Activated CD4-positive, alpha-beta memory T cell treated with anti-CD3 and anti-CD28 coated beads, Interleukin-2, amount 10 ng/mL, durations not matched to agents 7 days and 5 days (primary cell): Measurements from ENCODE around the gene SEMA7A. TPM values are rescaled to one million over a fixed set of nuclear protein-coding genes. Genes with fewer than 3 reads are reported as not detected.

ENCODE experiments used
- CTCF ChIA-PET: fragments of 350-600 bp; sonication (Branson Sonifier 250); formaldehyde crosslinking; loops from one replicate; lab custom pipeline; 2021; ENCODE audit warnings: antibody characterized with exemption, inconsistent platforms; lab: Charles Lee
- POLR2A ChIA-PET: fragments of 350-600 bp; sonication (Branson Sonifier 250); formaldehyde crosslinking; loops from one replicate; lab custom pipeline; 2021; ENCODE audit warnings: antibody characterized with exemption; lab: Charles Lee
- DNase-seq: peaks from one replicate; pipeline ENCODE4 v3.0.0-alpha.2; 2020
- H3K27ac Mint-ChIP-seq: one replicate; pipeline ENCODE4 v1.8.0; 2021; ENCODE audit warnings: mild to moderate bottlenecking, mixed read lengths
- H3K27me3 Mint-ChIP-seq: one replicate; pipeline ENCODE4 v1.8.0; 2021; ENCODE audit warnings: mixed read lengths
- H3K36me3 Mint-ChIP-seq: one replicate; pipeline ENCODE4 v1.8.0; 2021; ENCODE audit warnings: low read depth, mixed read lengths
- H3K4me1 Mint-ChIP-seq: one replicate; pipeline ENCODE4 v1.8.0; 2021; ENCODE audit warnings: mixed read lengths
- H3K4me3 Mint-ChIP-seq: one replicate; pipeline ENCODE4 v1.8.0; 2021; ENCODE audit warnings: mild to moderate bottlenecking, mixed read lengths
- H3K9me3 Mint-ChIP-seq: one replicate; pipeline ENCODE4 v1.8.0; 2021; ENCODE audit warnings: mixed read lengths
- total RNA-seq, 2 experiments: library from RNA; stranded (reverse); gene quantifications; one replicate each; pipeline ENCODE4 v1.2.3, GENCODE V29; 2021

Gene SEMA7A
- total RNA-seq, 2 experiments from 2014 or later = 3.8 to 4.3 TPM

DNA sequence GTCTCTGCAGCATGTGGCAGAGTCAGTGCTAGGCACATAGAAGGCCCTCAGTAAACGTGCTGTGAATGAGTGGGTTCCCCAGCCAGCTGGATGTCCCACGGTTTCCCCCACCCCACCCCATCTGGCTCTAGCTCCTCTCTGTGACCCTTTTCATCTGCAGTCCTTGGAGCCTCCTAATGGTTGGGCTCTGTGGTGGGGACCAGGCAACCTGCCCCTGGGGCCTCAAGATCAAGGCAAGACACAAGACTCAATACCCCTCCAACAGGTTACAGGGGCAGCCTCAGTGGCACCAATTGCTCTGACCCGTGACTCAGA lies 49.2 kb downstream of the SEMA7A start:
- POLR2A ChIA-PET = interaction anchor here (0.8 to 4.2 kb wide), 19 partner anchors 9 to 457 kb away, joined by 3 to 42 read pairs (median 6); partner anchors contain the start of genes ARID3B, CLK3 and UBL7
- no peaks in the 10 kb centered on the region for H3K36me3 Mint-ChIP-seq
- no peaks in the 10 kb centered on the region for H3K9me3 Mint-ChIP-seq
- DNase-seq = no peak
- CTCF ChIA-PET = interaction anchor here (0.9 to 9.7 kb wide), 12 partner anchors 10 to 162 kb away, joined by 3 to 248 read pairs (median 6); partner anchors contain the start of genes ARID3B, SEMA7A and UBL7
- H3K4me3 Mint-ChIP-seq = no peak overlapping the region
- H3K4me1 Mint-ChIP-seq = peaks cover 40% of the 10 kb centered on the region
- no peaks in the 10 kb centered on the region for H3K27me3 Mint-ChIP-seq
- peak overlapping the region; percentile 93 for H3K27ac Mint-ChIP-seq

GRCh38 chr15:74383695-74384565 lies 49.8 kb downstream of the SEMA7A start:
- CTCF ChIA-PET = interaction anchor here (0.9 to 9.7 kb wide), 12 partner anchors 10 to 163 kb away, joined by 3 to 248 read pairs (median 8); partner anchors contain the start of genes ARID3B, SEMA7A and UBL7
- H3K9me3 Mint-ChIP-seq = no peaks in the 10 kb centered on the region
- peak overlapping the region; percentile 93 for H3K27ac Mint-ChIP-seq
- H3K4me3 Mint-ChIP-seq = no peak overlapping the region
- no peaks in the 10 kb centered on the region for H3K36me3 Mint-ChIP-seq
- H3K27me3 Mint-ChIP-seq = no peaks in the 10 kb centered on the region
- peaks cover 46% of the 10 kb centered on the region for H3K4me1 Mint-ChIP-seq
- DNase-seq = peak; percentile 59
- POLR2A ChIA-PET = interaction anchor here (0.8 to 4.2 kb wide), 17 partner anchors 8 to 456 kb away, joined by 3 to 42 read pairs (median 6); partner anchors contain the start of genes ARID3B, CLK3 and UBL7

GRCh38 chr15:74383286-74383685 lies 50.5 kb downstream of the SEMA7A start:
- Mint-ChIP-seq H3K27me3 (no peaks in the 10 kb centered on the region), H3K36me3 (no peaks in the 10 kb centered on the region), H3K4me3 (no peak overlapping the region), H3K4me1 (peaks cover 49% of the 10 kb centered on the region), H3K9me3 (no peaks in the 10 kb centered on the region), H3K27ac (peak overlapping the region; percentile 93)
- DNase-seq = no peak
- ChIA-PET CTCF (interaction anchor here (1.3 to 9.7 kb wide), 9 partner anchors 9 to 249 kb away, joined by 5 to 248 read pairs (median 15); partner anchors contain the start of genes SEMA7A and UBL7), POLR2A (interaction anchor here (1.1 to 4.2 kb wide), 8 partner anchors 8 to 163 kb away, joined by 3 to 42 read pairs (median 12); partner anchors contain the start of genes ARID3B and UBL7)

GRCh38 chr15:74382004-74382816 lies 51.5 kb downstream of the SEMA7A start:
- no peak overlapping the region for H3K4me3 Mint-ChIP-seq
- H3K4me1 Mint-ChIP-seq = peaks cover 51% of the 10 kb centered on the region
- DNase-seq = peak; percentile 82
- ChIA-PET POLR2A (interaction anchor here (0.8 to 4.2 kb wide), 8 partner anchors 21 to 164 kb away, joined by 3 to 42 read pairs (median 8); partner anchors contain the start of gene UBL7), CTCF (interaction anchor here (0.6 to 9.7 kb wide), 20 partner anchors 11 to 1568 kb away, joined by 3 to 248 read pairs (median 5); partner anchors contain the start of genes CYP11A1, SEMA7A and UBL7)
- no peak overlapping the region for H3K27ac Mint-ChIP-seq
- H3K27me3 Mint-ChIP-seq = no peaks in the 10 kb centered on the region
- H3K9me3 Mint-ChIP-seq = no peaks in the 10 kb centered on the region
- H3K36me3 Mint-ChIP-seq = no peaks in the 10 kb centered on the region

DNA sequence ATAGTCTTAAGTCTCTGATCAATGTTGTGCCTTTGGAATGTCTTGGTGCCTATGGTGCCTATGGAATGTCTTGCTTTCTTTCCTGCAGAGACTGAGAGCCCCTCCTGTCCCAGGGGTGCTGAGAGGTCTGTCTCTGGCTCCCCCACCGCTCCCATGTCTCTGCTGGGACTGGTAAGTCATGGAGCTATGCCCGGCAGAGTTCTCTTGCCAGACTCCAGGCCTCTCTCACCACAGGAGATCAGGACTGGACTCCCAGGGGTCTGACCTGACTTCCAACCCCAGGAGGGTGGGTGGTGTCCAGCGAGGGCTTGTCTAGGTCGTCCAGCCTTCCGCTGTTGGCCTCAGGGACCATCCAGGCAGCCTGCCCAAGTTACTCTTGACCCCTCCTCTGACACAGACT lies 52.3 kb downstream of the SEMA7A start:
- H3K4me3 Mint-ChIP-seq = no peak overlapping the region
- H3K27ac Mint-ChIP-seq = no peak overlapping the region
- ChIA-PET POLR2A (interaction anchor here (0.8 to 1.8 kb wide), 3 partner anchors 57 to 108 kb away, joined by 4 to 7 read pairs (median 5); no protein-coding TSS in a partner anchor), CTCF (interaction anchor here (0.7 to 9.7 kb wide), 7 partner anchors 16 to 159 kb away, joined by 3 to 248 read pairs (median 15); partner anchors contain the start of gene SEMA7A)
- H3K36me3 Mint-ChIP-seq = no peaks in the 10 kb centered on the region
- no peaks in the 10 kb centered on the region for H3K9me3 Mint-ChIP-seq
- DNase-seq = no peak
- peaks cover 51% of the 10 kb centered on the region for H3K4me1 Mint-ChIP-seq
- no peaks in the 10 kb centered on the region for H3K27me3 Mint-ChIP-seq

DNA sequence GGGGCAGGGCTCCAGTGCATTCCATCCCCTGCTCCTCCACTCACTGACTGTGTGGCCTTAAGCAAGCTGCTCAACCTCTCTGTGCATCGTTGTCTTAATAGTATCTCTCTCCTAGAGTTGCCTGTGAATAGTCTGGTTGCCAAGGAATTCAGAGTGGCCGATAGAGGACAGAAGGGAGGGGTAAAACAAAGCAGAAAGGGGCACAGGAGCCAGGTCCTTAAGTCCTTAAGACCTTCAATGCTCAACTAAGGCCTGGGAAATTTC lies 52.6 kb downstream of the SEMA7A start:
- Mint-ChIP-seq H3K4me3 (no peak overlapping the region), H3K4me1 (peaks cover 51% of the 10 kb centered on the region), H3K27ac (no peak overlapping the region), H3K9me3 (no peaks in the 10 kb centered on the region), H3K36me3 (no peaks in the 10 kb centered on the region), H3K27me3 (no peaks in the 10 kb centered on the region)
- CTCF ChIA-PET = interaction anchor here (0.8 to 9.7 kb wide), 6 partner anchors 22 to 159 kb away, joined by 3 to 248 read pairs (median 17); partner anchors contain the start of gene SEMA7A
- POLR2A ChIA-PET = interaction anchor here (0.7 to 1.8 kb wide), 3 partner anchors 53 to 108 kb away, joined by 3 to 7 read pairs (median 4); no protein-coding TSS in a partner anchor
- no peak for DNase-seq

- H3K4me3 Mint-ChIP-seq = no peak overlapping the region
- H3K36me3 Mint-ChIP-seq = no peaks in the 10 kb centered on the region
- DNase-seq = no peak
- H3K27me3 Mint-ChIP-seq = no peaks in the 10 kb centered on the region
- H3K27ac Mint-ChIP-seq = no peak overlapping the region
- H3K9me3 Mint-ChIP-seq = no peaks in the 10 kb centered on the region
- peaks cover 49% of the 10 kb centered on the region for H3K4me1 Mint-ChIP-seq
- CTCF ChIA-PET = interaction anchor here (0.8 to 9.7 kb wide), 4 partner anchors 60 to 160 kb away, joined by 3 to 248 read pairs (median 17); partner anchors contain the start of gene SEMA7A
- POLR2A ChIA-PET = interaction anchor here (0.7 kb wide), 1 partner anchor 54 kb away, joined by 3 read pairs; no protein-coding TSS in a partner anchor
These were observed 53.2 kb downstream of the SEMA7A start for GRCh38 chr15:74380361-74381189.

DNA sequence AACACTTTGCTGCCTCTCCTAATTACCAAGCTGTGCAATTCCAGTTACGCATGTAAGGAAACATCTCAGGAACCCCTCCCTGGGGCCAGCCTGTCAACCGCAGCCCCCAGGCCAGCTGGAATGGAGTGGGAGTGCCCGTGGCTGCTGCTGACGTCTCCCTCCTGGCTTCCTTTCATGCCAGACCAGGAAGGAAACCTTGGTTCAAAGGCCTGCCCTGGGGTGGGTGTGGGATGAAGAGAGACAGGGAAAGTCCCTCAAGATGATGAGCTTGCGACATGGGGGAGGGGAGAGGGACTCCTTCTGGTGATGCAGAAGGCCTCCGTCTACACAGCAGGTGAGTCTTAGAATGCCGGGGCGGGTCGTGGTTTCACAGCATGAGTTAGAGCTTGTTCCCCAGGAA lies 54.9 kb downstream of the SEMA7A start:
- POLR2A ChIA-PET = interaction anchor here (0.8 to 1.4 kb wide), 6 partner anchors 10 to 220 kb away, joined by 3 read pairs; no protein-coding TSS in a partner anchor
- Mint-ChIP-seq H3K27me3 (no peaks in the 10 kb centered on the region), H3K4me3 (no peak overlapping the region), H3K4me1 (peaks cover 43% of the 10 kb centered on the region), H3K36me3 (no peaks in the 10 kb centered on the region), H3K9me3 (no peaks in the 10 kb centered on the region), H3K27ac (no peak overlapping the region)
- DNase-seq = no peak
- CTCF ChIA-PET = interaction anchor here (0.7 to 9.7 kb wide), 6 partner anchors 24 to 282 kb away, joined by 3 to 248 read pairs (median 6); partner anchors contain the start of gene SEMA7A

DNA sequence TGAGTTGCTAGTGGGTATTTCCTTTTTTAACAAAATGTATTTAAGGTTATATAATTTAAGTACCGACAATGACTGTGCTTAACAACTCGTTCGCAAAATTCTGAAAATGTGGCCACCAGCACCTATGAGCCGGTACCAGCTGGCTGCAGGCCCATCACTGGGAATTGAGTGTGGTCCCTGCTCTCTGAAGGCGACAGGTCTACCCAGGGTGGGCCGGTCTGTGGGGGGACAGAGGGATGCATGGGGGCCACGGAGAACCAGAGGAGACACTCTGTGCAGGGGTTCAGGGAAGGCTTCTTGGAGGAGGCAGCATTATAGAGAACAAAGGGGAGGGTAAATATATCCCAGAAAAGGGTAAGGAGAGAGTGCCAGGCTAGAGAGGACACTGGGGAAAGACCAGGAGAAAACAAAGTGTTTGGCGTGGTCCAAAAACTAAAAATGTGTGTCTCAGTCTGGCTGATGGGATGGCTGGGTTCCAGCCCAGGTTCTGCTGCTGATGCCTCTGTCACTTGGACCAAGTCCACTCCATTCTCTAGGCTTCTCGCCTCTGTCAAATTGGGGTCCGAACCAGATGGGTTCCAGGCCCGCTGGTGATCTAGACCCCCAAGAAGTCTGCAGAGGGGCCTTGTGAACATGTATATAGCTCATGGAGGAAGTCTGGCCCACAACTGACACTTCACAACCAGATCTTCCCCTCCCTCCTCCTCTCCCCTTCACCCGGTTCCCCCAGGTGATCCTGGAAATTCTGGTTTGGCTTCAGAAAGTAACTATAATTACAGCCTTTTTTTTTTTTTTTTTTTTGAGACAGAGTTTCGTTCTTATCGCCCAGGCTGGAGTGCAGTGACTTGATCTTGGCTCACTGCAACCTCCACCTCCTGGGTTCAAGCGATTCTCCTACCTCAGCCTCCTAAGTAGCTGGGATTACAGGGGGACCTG lies 55.7 kb downstream of the SEMA7A start:
- Mint-ChIP-seq H3K36me3 (no peaks in the 10 kb centered on the region), H3K27ac (no peak overlapping the region), H3K4me3 (no peak overlapping the region), H3K4me1 (peaks cover 40% of the 10 kb centered on the region), H3K9me3 (no peaks in the 10 kb centered on the region), H3K27me3 (peaks cover 6% of the 10 kb centered on the region)
- POLR2A ChIA-PET = interaction anchor here (0.8 to 1.4 kb wide), 5 partner anchors 11 to 176 kb away, joined by 3 read pairs; no protein-coding TSS in a partner anchor
- no peak for DNase-seq
- CTCF ChIA-PET = interaction anchor here (0.5 to 9.7 kb wide), 7 partner anchors 25 to 604 kb away, joined by 3 to 248 read pairs (median 5); partner anchors contain the start of gene SEMA7A

GRCh38 chr15:74376825-74377581 lies 56.8 kb downstream of the SEMA7A start:
- H3K4me1 Mint-ChIP-seq = peaks cover 30% of the 10 kb centered on the region
- no peaks in the 10 kb centered on the region for H3K36me3 Mint-ChIP-seq
- no peak for DNase-seq
- POLR2A ChIA-PET = interaction anchor here (1.2 kb wide), 1 partner anchor 256 kb away, joined by 3 read pairs; no protein-coding TSS in a partner anchor
- H3K9me3 Mint-ChIP-seq = no peaks in the 10 kb centered on the region
- CTCF ChIA-PET = interaction anchor here (0.9 to 9.7 kb wide), 8 partner anchors 10 to 255 kb away, joined by 3 to 248 read pairs (median 6); partner anchors contain the start of genes CYP11A1 and SEMA7A
- H3K4me3 Mint-ChIP-seq = no peak overlapping the region
- no peak overlapping the region for H3K27ac Mint-ChIP-seq
- H3K27me3 Mint-ChIP-seq = peaks cover 10% of the 10 kb centered on the region
